ENCODE measurements around the gene FBXW11.

DNA sequence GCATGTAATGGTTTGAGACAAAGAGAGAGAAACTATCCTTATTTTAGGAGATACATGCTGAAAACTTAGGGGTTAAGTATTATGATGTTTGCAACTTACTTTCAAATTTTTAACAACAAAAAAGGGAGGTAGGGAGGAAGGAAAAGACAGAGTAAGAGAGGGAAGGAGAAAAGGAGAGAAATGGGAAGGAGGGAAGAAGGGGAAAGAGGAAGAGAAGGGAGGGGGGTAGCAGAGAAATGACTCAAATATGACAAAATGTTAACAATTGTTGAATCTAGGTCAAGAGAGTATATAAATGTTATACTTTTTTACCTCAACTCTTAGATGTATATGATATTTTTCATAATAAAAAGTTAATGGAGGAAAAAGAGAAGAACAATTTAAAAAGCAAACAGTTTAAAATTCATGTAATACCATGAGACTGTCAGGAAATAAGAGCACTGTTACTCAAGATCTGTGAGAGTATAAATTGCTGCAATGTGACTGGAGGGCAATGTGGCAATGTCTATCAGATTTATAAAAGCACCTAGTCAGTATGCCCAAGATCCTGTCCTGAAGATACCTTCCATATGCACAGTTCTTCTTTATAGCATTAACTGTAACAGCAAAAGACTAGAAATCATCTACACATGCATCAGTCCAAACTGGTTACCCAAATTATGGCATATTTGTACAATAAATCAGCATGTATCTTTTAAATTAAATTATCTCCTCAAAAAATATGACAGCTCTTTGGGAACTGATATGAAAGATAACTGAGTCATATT, 16.3 kb downstream of the FBXW11 start:
- TF ChIP-seq, protein P1, sequence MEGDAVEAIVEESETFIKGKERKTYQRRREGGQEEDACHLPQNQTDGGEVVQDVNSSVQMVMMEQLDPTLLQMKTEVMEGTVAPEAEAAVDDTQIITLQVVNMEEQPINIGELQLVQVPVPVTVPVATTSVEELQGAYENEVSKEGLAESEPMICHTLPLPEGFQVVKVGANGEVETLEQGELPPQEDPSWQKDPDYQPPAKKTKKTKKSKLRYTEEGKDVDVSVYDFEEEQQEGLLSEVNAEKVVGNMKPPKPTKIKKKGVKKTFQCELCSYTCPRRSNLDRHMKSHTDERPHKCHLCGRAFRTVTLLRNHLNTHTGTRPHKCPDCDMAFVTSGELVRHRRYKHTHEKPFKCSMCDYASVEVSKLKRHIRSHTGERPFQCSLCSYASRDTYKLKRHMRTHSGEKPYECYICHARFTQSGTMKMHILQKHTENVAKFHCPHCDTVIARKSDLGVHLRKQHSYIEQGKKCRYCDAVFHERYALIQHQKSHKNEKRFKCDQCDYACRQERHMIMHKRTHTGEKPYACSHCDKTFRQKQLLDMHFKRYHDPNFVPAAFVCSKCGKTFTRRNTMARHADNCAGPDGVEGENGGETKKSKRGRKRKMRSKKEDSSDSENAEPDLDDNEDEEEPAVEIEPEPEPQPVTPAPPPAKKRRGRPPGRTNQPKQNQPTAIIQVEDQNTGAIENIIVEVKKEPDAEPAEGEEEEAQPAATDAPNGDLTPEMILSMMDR (IDR thresholded peaks at IDR 0.05; ENCODE audit: poor library complexity, severe bottlenecking), result no peak
- TF ChIP-seq POLR2AphosphoS5 (IDR thresholded peaks at IDR 0.05) (no peak), EZH2 (IDR thresholded peaks at IDR 0.05; ENCODE audit: borderline replicate concordance, insufficient read depth, low read length, poor library complexity, severe bottlenecking) (no peak), SMC3 (conservative IDR thresholded peaks at IDR 0.05; ENCODE audit: poor library complexity) (no peak)
